ENCODE measurements around the gene SPACA6.
A peak's percentile ranks its signal among the peaks of the same experiment; 100 is the strongest.

SPACA6 gene

DNA sequence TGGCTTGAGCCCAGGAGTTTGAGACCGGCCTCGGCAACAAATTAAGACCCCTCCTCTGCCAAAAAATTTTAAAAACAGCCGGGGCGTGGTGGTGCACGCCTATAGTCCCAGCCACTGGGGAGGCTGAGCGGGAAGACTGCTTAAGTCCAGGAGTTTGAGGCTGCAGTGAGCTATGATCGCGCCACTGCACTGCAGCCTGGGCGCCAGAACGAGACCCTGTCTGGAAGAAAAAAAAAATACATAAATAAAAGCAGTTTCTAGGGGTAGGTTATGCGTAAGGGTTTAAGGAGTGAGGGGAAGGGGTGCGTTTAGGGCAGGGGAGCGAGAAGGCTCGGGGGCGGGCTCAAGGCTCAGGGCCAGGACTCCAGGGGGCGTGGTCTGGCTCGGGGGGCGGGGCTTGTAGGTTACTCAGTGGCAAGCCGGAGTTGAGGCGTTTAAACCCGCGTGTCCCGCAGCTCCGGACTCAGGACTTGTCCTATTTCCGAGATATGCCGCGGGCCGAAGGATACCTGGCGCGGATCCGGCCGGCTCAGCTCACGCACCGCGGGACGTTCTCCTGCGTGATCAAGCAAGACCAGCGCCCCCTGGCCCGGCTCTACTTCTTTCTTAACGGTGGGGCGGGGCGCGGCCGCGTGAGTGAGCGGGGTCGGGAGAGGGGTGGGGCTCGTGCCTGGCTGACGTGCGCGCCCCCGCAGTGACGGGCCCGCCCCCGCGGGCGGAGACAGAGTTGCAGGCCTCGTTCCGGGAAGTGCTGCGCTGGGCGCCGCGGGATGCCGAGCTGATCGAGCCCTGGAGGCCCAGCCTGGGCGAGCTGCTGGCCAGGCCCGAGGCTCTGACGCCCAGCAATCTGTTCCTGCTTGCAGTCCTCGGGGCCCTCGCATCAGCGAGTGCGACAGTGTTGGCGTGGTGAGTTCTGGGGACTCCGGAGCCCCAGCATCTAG lies 10.7 kb downstream of the SPACA6 start:
- peak; percentile 96 for DNase-seq (ENCODE audit: insufficient read length, low spot score)
- peak; percentile 79 for FAIRE-seq

GRCh38 chr19:51704626-51705025 lies 11.5 kb downstream of the SPACA6 start:
- no peak for DNase-seq (ENCODE audit: insufficient read length, low spot score)
- no peak for FAIRE-seq

DNA sequence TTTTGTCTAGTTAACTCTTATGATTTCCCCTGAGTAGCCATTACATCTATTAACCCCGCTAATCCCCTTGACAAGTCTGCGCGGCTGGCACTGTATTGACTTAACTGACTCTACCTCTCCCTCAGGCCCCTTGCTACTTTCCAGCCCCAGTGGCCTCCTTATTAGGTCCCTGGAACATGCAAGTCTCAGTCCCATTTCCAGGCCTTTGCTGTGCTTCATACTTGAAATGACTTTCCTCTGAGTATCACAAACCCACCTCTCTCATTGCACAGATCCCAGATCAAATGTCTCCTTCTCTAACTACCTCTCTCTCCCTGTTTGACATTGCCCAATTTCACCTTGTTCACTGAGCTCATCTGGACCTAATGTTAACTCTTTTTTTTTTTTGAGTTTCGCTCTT lies 13.2 kb downstream of the SPACA6 start:
- no peak for DNase-seq (ENCODE audit: insufficient read length, low spot score)
- no peak for FAIRE-seq

DNA sequence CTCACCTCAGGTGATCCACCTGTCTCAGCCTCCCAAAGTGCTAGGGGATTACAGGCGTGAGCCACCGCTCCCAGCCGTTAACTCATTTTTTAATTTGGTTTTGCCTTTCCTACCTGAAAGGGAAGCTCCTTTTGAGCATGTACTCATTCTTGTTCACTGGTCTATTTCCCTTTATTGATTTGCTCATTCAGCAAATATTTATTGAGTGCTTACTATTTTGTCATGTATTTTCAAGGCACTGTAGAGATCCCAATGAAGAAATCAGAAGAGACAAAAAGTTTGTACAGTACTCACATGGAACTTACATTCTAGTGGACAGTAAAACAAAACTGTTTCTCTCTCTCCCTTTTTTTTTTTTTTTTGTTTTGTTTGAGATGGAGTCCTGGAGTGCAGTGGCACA lies 13.8 kb downstream of the SPACA6 start:
- no peak for FAIRE-seq

DNA sequence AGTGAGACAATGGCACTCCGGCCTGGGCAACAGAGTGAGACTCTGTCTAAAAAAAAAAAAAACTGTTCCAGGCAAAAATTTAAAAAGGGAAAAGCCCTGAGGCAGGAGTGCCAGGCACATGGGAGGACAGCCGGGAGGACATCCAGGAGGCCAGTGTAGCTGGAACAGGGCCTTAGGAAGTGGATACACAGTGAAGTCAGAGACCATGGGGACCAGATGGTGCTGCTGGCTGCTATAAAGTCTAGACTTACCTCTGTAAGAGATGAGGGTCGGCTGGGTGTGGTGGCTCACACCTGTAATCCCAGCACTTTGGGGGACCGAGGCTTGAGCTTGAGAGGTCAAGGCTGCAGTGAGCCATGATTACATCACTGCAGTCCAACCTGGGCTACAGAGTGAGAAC lies 15.7 kb downstream of the SPACA6 start:
- DNase-seq (ENCODE audit: insufficient read length, low spot score) (no peak), FAIRE-seq (no peak)

More for the DNA sequence above, 13.8 kb downstream of the SPACA6 start:
- no peak for DNase-seq (ENCODE audit: insufficient read length, low spot score)

GRCh38 chr19:51709575-51709974 lies 16.4 kb downstream of the SPACA6 start:
- FAIRE-seq: no peak
- no peak for DNase-seq (ENCODE audit: insufficient read length, low spot score)

GRCh38 chr19:51710163-51710562 lies 17.0 kb downstream of the SPACA6 start:
- DNase-seq (ENCODE audit: insufficient read length, low spot score): no peak
- no peak for FAIRE-seq

DNA sequence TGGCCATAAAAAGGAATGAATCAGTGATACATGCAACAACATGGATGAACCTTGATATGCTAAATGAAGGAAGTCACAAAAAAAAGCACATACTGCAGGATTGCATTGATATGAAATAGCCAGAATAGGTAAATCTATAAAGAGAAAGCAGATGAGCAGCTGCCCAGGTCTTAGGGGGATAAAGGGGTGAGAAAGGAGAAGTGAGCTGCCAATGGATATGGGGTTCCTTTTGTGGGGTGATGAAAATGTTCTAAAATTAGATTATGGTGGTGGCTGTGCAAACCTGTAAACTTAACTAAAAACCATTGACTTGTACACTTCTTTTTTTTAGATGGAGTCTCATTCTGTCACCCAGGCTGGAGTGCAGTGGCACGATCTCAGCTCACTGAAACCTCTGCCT lies 18.6 kb downstream of the SPACA6 start:
- DNase-seq (ENCODE audit: insufficient read length, low spot score): no peak

GRCh38 chr19:51712461-51713081 lies 19.4 kb downstream of the SPACA6 start:
- no peak for FAIRE-seq
- no peak for DNase-seq (ENCODE audit: insufficient read length, low spot score)

More for the DNA sequence above, 18.6 kb downstream of the SPACA6 start:
- no peak for FAIRE-seq

- FAIRE-seq (no peak), DNase-seq (ENCODE audit: insufficient read length, low spot score) (no peak)
These were observed 20.5 kb downstream of the SPACA6 start for GRCh38 chr19:51713319-51714285.

DNA sequence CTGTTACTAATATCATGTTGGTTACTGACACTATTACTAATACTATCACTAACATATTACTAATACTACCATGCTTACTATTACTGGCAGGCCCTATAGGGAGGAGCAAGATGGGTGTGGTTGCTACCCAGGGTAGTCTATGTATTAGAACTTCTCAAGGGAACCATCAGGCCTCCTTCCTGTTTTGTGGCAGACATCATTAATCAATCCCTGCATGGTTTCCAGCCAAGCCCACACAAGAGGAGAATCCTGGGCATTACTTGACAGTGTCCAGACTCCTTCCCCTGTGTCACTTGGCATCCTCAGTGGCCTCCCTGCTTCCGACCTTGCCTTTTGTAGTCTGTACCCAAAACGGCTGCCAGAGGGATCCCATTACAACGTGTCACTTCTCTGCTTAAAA lies 21.7 kb downstream of the SPACA6 start:
- no peak for DNase-seq (ENCODE audit: insufficient read length, low spot score)

GRCh38 chr19:51715850-51716249 lies 22.7 kb downstream of the SPACA6 start:
- FAIRE-seq: no peak
- no peak for DNase-seq (ENCODE audit: insufficient read length, low spot score)

More for the DNA sequence above, 21.7 kb downstream of the SPACA6 start:
- FAIRE-seq: no peak

- DNase-seq (ENCODE audit: insufficient read length, low spot score) (no peak), FAIRE-seq (no peak)
These were observed 23.8 kb downstream of the SPACA6 start for GRCh38 chr19:51716925-51717324.

GRCh38 chr19:51719251-51719988 lies 26.3 kb downstream of the SPACA6 start:
- FAIRE-seq: no peak

DNA sequence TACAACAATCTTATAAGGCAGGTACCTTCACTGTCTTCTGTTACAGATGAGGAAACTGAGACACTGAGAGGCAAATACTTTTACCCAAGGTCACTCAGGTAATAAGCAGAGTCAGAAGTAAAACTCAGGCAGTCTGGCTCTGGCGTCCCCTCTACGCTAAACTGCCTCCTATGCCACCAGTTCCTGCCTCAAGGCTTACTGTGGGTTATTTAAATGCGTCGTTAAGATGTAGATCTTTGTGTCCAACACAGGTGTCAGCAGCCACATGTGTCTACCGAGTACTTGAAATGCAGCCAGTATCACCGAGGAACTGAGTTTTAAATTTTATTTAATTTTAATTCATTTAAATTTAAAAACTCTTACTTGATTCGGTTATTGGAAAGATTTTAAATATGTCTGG lies 28.8 kb downstream of the SPACA6 start:
- FAIRE-seq (no peak), DNase-seq (ENCODE audit: insufficient read length, low spot score) (no peak)

More at GRCh38 chr19:51719251-51719988, 26.3 kb downstream of the SPACA6 start:
- no peak for DNase-seq (ENCODE audit: insufficient read length, low spot score)

DNA sequence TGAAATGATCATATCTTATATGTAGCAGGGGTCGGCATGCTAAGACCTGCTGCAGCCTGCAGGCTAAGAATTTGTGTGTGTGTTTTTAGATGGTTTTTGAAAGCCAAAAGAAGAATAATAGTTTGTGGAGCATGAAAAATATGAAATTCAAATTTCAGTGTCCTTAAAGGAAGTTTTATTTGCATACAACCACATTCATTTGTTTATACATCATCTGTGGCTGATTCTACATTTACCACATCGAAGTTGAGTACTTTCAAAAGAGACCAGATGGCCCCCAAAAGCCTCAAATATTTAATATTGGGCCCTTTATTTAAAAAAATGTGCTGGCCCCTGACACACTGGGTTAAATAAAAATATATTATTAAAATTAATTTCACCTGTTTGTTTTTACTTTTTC lies 29.4 kb downstream of the SPACA6 start:
- no peak for FAIRE-seq
- DNase-seq (ENCODE audit: insufficient read length, low spot score): no peak

DNA sequence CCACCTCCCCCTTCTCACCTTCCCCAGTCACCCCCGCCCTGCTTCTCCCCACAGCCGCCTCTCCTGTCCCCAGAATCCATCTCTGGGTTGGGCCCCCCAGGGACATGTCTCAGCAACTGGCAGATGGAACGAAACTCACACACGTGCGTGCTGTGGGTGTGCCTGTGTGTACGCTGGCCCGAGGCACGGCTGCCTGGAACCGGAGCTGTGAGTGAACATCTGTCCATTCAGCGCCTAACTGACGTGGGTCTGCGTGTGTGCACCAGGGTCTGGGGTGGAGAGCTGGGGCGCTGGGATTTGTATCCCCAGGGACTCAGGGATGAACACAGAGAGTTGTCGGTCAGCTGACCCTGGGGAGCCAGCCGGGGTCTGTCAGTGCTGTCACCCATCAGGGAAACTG lies 31.4 kb downstream of the SPACA6 start:
- FAIRE-seq (no peak), DNase-seq (ENCODE audit: insufficient read length, low spot score) (no peak)

DNA sequence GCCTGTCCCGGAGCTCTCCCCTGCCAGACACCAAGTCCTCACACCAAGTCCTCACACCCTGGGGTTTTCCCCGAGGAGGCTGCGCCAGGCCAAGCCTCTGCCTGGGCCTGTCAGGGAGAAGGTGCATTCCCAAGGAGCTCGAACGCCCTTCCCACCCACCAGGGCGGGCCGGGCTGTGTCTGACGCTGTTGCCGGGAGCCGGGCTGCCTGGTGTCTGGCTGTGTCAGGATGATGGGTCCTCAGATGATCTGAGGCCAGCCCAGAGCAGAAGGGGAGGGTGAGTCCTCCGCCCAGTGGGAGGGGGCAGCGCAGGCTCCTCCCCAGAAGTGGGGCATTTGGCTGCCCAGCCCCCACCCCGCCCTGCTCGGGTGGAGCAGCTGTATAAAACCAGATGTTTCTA lies 32.9 kb downstream of the SPACA6 start:
- FAIRE-seq: no peak

DNA sequence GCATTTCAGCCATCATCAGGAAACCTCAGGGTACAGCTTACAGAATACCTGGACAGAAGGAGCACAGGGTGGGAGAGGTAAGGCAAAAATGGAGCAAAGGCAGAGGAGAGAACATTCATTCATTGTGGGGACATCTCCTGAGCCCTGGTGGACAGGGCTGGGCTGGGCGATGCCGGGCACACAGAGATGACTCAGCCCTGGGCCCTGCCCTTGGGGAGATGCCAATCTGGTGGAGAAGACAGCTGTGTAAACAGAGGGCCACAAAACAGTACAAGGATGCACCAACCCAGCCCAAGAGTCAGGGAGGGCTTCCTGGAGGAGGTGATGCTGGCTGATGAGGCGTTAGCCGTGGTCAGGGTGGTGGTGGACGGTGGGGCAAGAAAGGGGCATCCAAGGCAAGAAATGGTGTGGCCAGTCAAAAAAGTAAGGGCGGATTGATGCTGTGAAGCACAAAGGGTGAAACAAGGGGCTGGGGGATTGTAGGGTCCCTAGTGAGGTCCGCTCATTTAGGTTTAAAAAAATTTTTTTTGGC lies 34.3 kb downstream of the SPACA6 start:
- DNase-seq (ENCODE audit: insufficient read length, low spot score) (no peak), FAIRE-seq (no peak)

More for the DNA sequence above, 32.9 kb downstream of the SPACA6 start:
- DNase-seq (ENCODE audit: insufficient read length, low spot score): no peak

- DNase-seq (ENCODE audit: insufficient read length, low spot score): no peak
- no peak for FAIRE-seq
These were observed 36.7 kb downstream of the SPACA6 start for GRCh38 chr19:51729781-51730180.
